GM18502 (cell line): ENCODE data around the gene TP53TG3C.
"Not testable (repeated sequence)": the region's sequence is repeated elsewhere in the genome, so short reads cannot be mapped to it uniquely, and the experiment has no call there.

Source experiments
- ATAC-seq: cut with Tn5 transposase; IDR thresholded peaks from one replicate; pipeline ENCODE4 v1.9.1; 2021; ENCODE audit warnings: mild to moderate bottlenecking; ENCODE audit not compliant: unreplicated experiment, poor library complexity

TP53TG3C gene, protein sequence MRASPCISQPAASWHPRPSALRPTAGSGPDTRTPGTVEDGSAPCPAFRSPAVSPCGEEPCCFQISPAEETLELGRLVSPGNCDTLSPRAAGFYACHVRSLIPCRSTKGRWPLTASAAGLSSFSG

DNA sequence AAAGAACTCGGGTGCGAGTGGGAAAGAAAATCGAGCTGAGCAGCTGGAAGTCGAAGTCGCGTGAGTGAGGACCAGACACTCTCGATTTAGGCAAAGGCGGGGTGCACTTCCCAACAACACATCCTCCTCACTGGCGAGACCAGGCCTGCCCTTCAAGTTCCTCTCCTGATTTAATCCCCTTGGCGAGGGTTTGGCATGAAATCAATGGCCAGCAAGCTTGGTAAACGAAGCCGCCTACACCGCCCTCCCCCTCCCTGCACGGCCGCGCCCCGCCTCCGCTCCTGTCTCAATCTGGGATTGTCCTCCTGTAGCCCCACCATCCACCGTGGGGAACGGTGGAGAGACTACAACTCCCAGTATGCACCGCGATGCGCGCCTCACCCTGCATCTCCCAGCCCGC, at the start of gene TP53TG3C:
Gene TP53TG3C (plus strand): TSS at position 301 of the 400 bp plus-strand sequence. CDS start 68 bp downstream, at position 369.
- ATAC-seq: not testable (repeated sequence)
